ENCODE data around the gene NKD1.

GRCh38 chr16:50655558-50656055 is 107.4 kb downstream of the NKD1 start:
- TF ChIP-seq EZH2phosphoT487 (IDR thresholded peaks at IDR 0.05; ENCODE audit: insufficient read depth, low read depth) = no peak
- no peak for TF ChIP-seq EZH2 (IDR thresholded peaks at IDR 0.05; ENCODE audit: insufficient read depth, poor library complexity, severe bottlenecking)

All from GM23248 (cell line).